Gastroesophageal sphincter (tissue), 3 donors: ENCODE data around the gene SERPINB10.

Experiments
- CTCF ChIP-seq, 4 experiments: fragments of 200-600 bp in 2 of 4; fragments of 450-650 bp in 2 of 4; sonication (generic) in 1 of 4; IDR thresholded peaks; one replicate each; pipeline ENCODE4 v1.5.1; 2017 to 2019; ENCODE audit warnings: antibody characterized with exemption in 4 of 4, mild to moderate bottlenecking in 2 of 4, moderate library complexity in 2 of 4
- EP300 ChIP-seq: sonication (generic); formaldehyde crosslinking; IDR thresholded peaks from one replicate; pipeline ENCODE4 v1.6.1; 2017; ENCODE audit warnings: antibody characterized with exemption, mild to moderate bottlenecking
- POLR2A ChIP-seq, 2 donors: fragments of 450-650 bp; IDR thresholded peaks; one replicate each; pipeline ENCODE4 v1.6.1; 2017; ENCODE audit warnings: antibody characterized with exemption in 2 of 2, mild to moderate bottlenecking in 2 of 2, moderate library complexity in 1 of 2

GRCh38 chr18:63904694-63905093 lies 3.1 kb upstream of the SERPINB10 start:
- TF ChIP-seq CTCF (IDR thresholded peaks at IDR 0.05) (no peak), EP300 (no peak), POLR2A (IDR thresholded peaks at IDR 0.05) (no peak)
